Right atrium auricular region (tissue), 2 donors: ENCODE data around the gene DCDC1. TPM values are rescaled to one million over a fixed set of nuclear protein-coding genes. Genes with fewer than 3 reads are reported as not detected.

Experiments
- DNase-seq: peaks from one replicate; pipeline ENCODE4 v3.0.0-alpha.2; 2019; ENCODE audit warnings: low spot score
- H3K27ac ChIP-seq, 2 donors: fragments of 200-600 bp; sonication (generic); 1 replicate in 1 of 2; 2 replicates in 1 of 2; pipeline ENCODE4 v1.5.1; 2016 to 2019
- H3K27me3 ChIP-seq, 2 donors: fragments of 200-600 bp; sonication (generic); one replicate each; pipeline versions ENCODE4 v1.5.1 to v1.6.0; 2017 to 2019
- H3K36me3 ChIP-seq: fragments of 200-600 bp; sonication (generic); one replicate; pipeline ENCODE4 v1.5.1; 2016
- H3K4me1 ChIP-seq, 2 donors: fragments of 200-600 bp; sonication (generic); one replicate each; pipeline versions ENCODE4 v1.5.1 to v1.6.0; 2017 to 2019
- H3K4me3 ChIP-seq, 2 donors: fragments of 200-600 bp; sonication (generic); 1 replicate in 1 of 2; 2 replicates in 1 of 2; pipeline ENCODE4 v1.5.1; 2017 to 2019; ENCODE audit warnings: mild to moderate bottlenecking in 1 of 2, moderate library complexity in 1 of 2
- H3K9me3 ChIP-seq, 2 donors: fragments of 200-600 bp; sonication (generic); one replicate each; pipeline ENCODE4 v1.5.1; 2019
- CTCF ChIP-seq, 2 donors: fragments of 200-600 bp; sonication (generic); IDR thresholded peaks; one replicate each; pipeline ENCODE4 v1.5.1; 2019; ENCODE audit warnings: antibody characterized with exemption in 2 of 2
- total RNA-seq, 2 donors: library from RNA; depleted of rRNA; stranded (reverse); fragments of >200 nt; gene quantifications; one replicate each; pipeline ENCODE4 v1.1.0, GENCODE V29; 2016

DCDC1 gene
- total RNA-seq, 2 donors from 2014 or later = 0.15 to 0.24 TPM

- no peaks in the 10 kb centered on the region for H3K4me1 ChIP-seq
- H3K4me3 ChIP-seq = no peak overlapping the region
- no peak overlapping the region for H3K27ac ChIP-seq
- DNase-seq = no peak
- no peaks in the 10 kb centered on the region for H3K36me3 ChIP-seq
- no peak for TF ChIP-seq CTCF (IDR thresholded peaks at IDR 0.05)
- H3K27me3 ChIP-seq = no peaks in the 10 kb centered on the region
- H3K9me3 ChIP-seq = no peaks in the 10 kb centered on the region
These were observed 258.7 kb downstream of the DCDC1 start for GRCh38 chr11:31110830-31111229.

DNA sequence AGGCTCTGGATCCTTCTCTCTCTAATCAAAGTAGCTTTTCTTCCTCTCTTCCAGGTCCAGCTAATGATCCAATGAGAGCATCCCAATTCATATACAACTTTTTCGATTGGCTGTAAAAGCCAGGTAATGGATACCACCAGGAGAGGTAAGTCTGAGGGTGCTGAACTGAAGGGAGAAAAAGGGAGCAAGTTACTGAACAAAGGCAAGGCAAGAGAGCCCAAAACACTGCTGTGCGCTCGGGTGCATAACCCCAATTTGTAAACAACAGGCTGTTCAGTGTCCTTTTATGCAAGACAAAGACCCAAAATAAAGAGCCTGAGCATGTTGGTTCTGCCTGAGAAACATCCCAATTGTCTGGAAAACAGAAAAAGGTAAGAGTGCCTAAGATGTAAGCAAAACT is 260.1 kb downstream of the DCDC1 start:
- DNase-seq = no peak
- H3K27me3 ChIP-seq = no peaks in the 10 kb centered on the region
- H3K36me3 ChIP-seq = no peaks in the 10 kb centered on the region
- H3K4me1 ChIP-seq = no peaks in the 10 kb centered on the region
- H3K4me3 ChIP-seq = no peak overlapping the region
- H3K9me3 ChIP-seq = no peaks in the 10 kb centered on the region
- no peak overlapping the region for H3K27ac ChIP-seq
- no peak for TF ChIP-seq CTCF (IDR thresholded peaks at IDR 0.05)

DNA sequence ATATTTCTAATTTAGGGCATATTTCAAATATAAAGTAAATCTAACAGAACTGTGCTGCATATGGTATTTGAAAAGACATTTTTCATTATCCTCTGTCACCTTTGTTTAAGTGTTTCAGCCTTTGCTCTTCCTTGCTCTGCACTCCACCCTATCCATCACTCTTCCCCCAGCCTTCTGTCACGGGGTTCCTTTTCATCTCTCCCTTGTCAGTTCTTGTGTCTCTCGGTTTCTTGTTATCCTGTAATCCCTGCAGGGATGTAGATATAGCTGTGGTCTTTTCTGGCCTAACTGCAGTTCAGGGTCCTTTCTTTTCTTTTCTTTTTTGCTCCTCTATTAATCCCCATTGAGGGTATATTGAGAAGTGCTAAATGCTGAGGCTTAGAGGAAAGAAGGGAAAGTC is 261.9 kb downstream of the DCDC1 start:
- no peaks in the 10 kb centered on the region for H3K4me1 ChIP-seq
- no peak for DNase-seq
- no peaks in the 10 kb centered on the region for H3K9me3 ChIP-seq
- H3K27me3 ChIP-seq = no peaks in the 10 kb centered on the region
- no peaks in the 10 kb centered on the region for H3K36me3 ChIP-seq
- no peak for TF ChIP-seq CTCF (IDR thresholded peaks at IDR 0.05)
- H3K4me3 ChIP-seq = no peak overlapping the region
- no peak overlapping the region for H3K27ac ChIP-seq

DNA sequence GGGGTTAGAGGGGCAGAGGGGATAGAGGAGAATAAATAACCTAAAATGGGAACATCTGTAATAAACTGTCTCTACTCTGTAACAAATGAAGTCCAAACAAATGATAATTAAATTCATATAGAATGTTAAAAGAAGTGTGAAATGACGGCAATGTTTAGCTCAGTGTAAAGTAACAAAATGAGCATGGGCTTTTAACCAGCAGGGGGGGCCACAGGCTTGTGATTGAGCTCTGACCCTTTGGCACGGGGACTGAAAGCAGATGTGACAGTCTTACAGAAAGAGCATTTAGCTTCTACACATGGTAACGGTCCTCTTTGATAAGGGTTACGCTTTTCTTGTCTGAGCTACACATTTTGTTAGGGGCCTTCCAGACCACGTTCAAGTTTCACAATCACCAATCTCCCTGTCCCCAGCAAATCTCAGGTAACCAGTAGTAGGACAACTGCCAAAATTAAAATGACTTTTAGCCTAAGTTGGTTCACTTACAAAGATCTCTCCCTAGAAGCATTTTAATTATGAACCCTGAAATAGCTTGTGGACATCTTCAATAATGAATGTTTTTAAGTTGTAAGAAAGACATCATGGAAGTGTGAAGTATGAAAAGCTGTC is 262.5 kb downstream of the DCDC1 start:
- H3K36me3 ChIP-seq = no peaks in the 10 kb centered on the region
- H3K27me3 ChIP-seq = no peaks in the 10 kb centered on the region
- H3K4me3 ChIP-seq = no peak overlapping the region
- no peak overlapping the region for H3K27ac ChIP-seq
- TF ChIP-seq CTCF (IDR thresholded peaks at IDR 0.05) = peak; percentile 45 to 72
- peak; percentile 74 for DNase-seq
- no peaks in the 10 kb centered on the region for H3K4me1 ChIP-seq
- no peaks in the 10 kb centered on the region for H3K9me3 ChIP-seq

- no peak for DNase-seq
- no peaks in the 10 kb centered on the region for H3K9me3 ChIP-seq
- no peaks in the 10 kb centered on the region for H3K27me3 ChIP-seq
- H3K4me1 ChIP-seq = no peaks in the 10 kb centered on the region
- TF ChIP-seq CTCF (IDR thresholded peaks at IDR 0.05) = no peak
- H3K4me3 ChIP-seq = no peak overlapping the region
- no peaks in the 10 kb centered on the region for H3K36me3 ChIP-seq
- H3K27ac ChIP-seq = no peak overlapping the region
These were observed 263.2 kb downstream of the DCDC1 start for GRCh38 chr11:31106326-31106725.

- Histone ChIP-seq H3K4me1 (no peaks in the 10 kb centered on the region), H3K9me3 (no peaks in the 10 kb centered on the region), H3K36me3 (no peaks in the 10 kb centered on the region), H3K27ac (no peak overlapping the region), H3K4me3 (no peak overlapping the region), H3K27me3 (no peaks in the 10 kb centered on the region)
- no peak for DNase-seq
- no peak for TF ChIP-seq CTCF (IDR thresholded peaks at IDR 0.05)
These were observed 266.7 kb downstream of the DCDC1 start for GRCh38 chr11:31102875-31103274.
